Measurements from ENCODE around the gene HINT2. TPM values are rescaled to one million over a fixed set of nuclear protein-coding genes. Genes with fewer than 3 reads are reported as not detected.
A peak's percentile ranks its signal among the peaks of the same experiment; 100 is the strongest.

HINT2 gene
- 47.5 and 55.3 TPM in 2 replicates for total RNA-seq

DNA sequence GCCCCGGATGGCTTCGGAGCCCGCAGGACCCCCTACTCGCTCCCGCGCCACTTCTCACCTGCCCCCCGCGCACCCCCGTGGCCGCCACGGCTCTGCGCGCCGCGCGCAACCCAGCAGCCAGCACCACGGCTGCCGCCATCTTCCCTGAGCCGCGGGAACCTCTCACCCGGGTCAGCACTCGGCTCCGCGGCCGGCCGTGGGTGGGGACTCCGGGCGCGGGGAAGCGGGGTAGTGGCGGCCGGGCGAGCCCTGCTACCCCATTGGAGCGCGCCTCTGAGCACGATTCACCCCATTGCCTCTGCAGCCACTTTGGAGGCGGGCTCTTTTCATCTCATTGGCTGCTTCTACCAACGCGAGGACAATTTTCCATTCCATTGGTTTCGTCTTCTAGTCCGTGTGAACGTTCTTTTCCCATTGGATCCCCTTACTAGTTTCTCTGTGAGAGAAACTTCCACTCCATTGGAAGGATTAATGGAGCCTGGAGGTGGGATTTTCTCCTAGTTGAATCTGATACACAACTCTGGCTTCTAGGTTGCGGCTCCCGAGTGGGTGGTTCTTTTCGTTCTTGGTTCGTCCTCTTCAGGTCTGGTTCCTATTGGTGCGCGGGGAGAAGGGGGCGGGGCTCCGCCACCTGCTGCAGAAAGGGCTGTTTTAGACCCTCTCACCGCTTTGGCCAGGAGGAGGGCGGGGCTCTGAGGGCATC lies at the start of gene HINT2:
Gene HINT2, minus strand, starts transcription at position 202 of the 703 bp plus-strand sequence. Its CDS starts 63 bp downstream, at position 139.
- Mint-ChIP-seq H3K9me3 (no peaks in the 10 kb centered on the region), H3K4me1 (ENCODE audit: low read depth) (peaks cover 31% of the 10 kb centered on the region), H3K27ac (peak within 1 kb of the TSS; percentile 96), H3K27me3 (ENCODE audit: insufficient read depth) (peaks cover 6% of the 10 kb centered on the region), H3K4me3 (peak within 1 kb of the TSS; percentile 91), H3K36me3 (ENCODE audit: low read depth) (peaks cover 11% of the 10 kb centered on the region)
- intact Hi-C loops (cut with micrococcal nuclease): loop anchor here (1.0 to 10.0 kb wide), 13 partner anchors 14 to 1358 kb away; partner anchors contain the start of genes CCDC107, CLTA, DNAI1 and FAM219A
- peak; percentile 97 for DNase-seq (ENCODE audit: low spot score)

DNA sequence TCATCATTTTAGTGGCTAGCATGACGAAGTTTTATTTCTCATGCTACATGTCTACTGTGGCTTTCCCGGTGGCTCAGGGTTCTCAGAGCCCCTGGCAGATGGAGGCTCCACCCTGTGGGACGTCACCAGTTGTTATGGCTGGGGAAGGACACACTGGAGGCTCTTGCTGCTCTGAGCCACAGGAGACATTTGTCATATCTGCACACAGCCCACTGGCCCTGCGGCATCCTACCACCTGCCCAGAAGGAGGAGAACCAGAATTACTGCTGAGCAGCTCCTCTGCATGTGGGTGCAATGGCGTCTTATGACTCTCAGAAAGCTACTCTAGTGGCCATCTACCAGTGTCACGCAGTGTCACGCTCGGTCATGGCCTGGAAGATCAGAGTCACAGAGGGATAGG lies 48.7 kb upstream of the HINT2 start:
- Mint-ChIP-seq H3K27me3 (ENCODE audit: insufficient read depth) (peaks cover 6% of the 10 kb centered on the region), H3K36me3 (ENCODE audit: low read depth) (no peaks in the 10 kb centered on the region), H3K4me1 (ENCODE audit: low read depth) (no peaks in the 10 kb centered on the region), H3K9me3 (no peaks in the 10 kb centered on the region), H3K4me3 (no peak overlapping the region), H3K27ac (no peak overlapping the region)
- no peak for DNase-seq (ENCODE audit: low spot score)
- intact Hi-C loops (cut with micrococcal nuclease): no loop called here

DNA sequence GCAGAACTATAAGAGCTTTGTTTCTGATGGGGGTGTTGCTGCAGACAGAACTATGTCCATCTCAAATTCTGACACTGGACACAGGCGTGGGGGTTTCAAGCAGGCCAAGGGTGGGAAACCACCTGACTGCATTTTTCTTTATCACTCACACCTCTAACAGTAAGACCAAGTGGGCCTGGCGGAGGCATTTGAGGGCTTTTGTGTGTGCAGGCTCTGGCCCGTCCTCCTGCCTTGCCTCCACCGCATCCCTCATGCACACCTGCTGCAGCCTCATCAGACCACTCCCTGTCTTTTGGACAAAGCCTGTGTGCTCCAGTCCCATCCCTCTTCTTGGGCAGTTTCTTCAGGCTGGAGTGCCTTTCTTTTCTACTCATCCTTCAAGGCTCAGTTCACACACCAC lies 47.5 kb upstream of the HINT2 start:
- no peak for DNase-seq (ENCODE audit: low spot score)

DNA sequence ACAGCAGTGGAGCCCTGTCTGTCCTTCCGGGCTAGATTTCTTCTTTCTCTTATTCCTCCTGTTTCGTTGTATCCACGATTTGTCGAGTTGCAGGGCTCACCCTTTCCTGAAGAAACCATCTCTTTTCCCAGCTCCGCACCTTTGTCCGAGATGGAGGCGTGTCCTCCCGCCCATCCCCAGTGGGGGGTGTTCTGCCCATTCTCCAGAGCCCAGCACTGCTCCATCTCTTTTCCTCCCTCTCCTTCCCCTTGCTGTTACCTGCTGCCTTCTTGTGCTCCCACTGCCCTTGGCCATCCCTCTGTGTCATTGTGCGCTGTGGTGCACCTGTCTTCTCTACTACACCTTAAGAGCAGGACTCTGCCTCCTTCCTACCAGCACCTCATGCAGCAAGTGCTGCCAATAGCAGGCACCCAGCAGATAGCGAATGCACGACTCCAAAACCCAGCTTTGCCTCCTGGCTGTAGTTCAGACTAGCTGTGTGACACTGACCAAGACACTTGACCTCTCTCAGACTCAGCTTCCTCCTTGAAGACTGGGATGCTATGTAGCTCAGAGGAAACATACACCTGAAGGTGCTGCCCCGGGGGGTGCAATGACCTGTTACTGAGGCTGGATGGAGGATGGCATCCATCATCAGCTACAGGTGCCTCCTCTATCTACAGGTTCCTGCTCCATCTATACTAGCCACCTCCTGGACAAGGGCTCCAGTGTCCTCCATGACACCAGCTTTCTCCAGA lies 46.5 kb upstream of the HINT2 start:
- no peaks in the 10 kb centered on the region for H3K9me3 Mint-ChIP-seq
- H3K36me3 Mint-ChIP-seq (ENCODE audit: low read depth): no peaks in the 10 kb centered on the region
- peaks cover 6% of the 10 kb centered on the region for H3K27me3 Mint-ChIP-seq (ENCODE audit: insufficient read depth)
- H3K4me3 Mint-ChIP-seq: no peak overlapping the region
- H3K4me1 Mint-ChIP-seq (ENCODE audit: low read depth): no peaks in the 10 kb centered on the region
- H3K27ac Mint-ChIP-seq: no peak overlapping the region
- no peak for DNase-seq (ENCODE audit: low spot score)
- intact Hi-C loops (cut with micrococcal nuclease): no loop called here

More for the DNA sequence above, 47.5 kb upstream of the HINT2 start:
- no peak overlapping the region for H3K4me3 Mint-ChIP-seq
- H3K9me3 Mint-ChIP-seq: no peaks in the 10 kb centered on the region
- H3K4me1 Mint-ChIP-seq (ENCODE audit: low read depth): no peaks in the 10 kb centered on the region
- H3K27me3 Mint-ChIP-seq (ENCODE audit: insufficient read depth): peaks cover 6% of the 10 kb centered on the region
- intact Hi-C loops (cut with micrococcal nuclease): no loop called here
- H3K27ac Mint-ChIP-seq: no peak overlapping the region
- no peaks in the 10 kb centered on the region for H3K36me3 Mint-ChIP-seq (ENCODE audit: low read depth)

- intact Hi-C loops (cut with micrococcal nuclease): no loop called here
- Mint-ChIP-seq H3K4me1 (ENCODE audit: low read depth) (no peaks in the 10 kb centered on the region), H3K36me3 (ENCODE audit: low read depth) (no peaks in the 10 kb centered on the region), H3K9me3 (no peaks in the 10 kb centered on the region), H3K4me3 (no peak overlapping the region), H3K27ac (no peak overlapping the region), H3K27me3 (ENCODE audit: insufficient read depth) (peaks cover 6% of the 10 kb centered on the region)
- no peak for DNase-seq (ENCODE audit: low spot score)
Measured at GRCh38 chr9:35859990-35860339, 45.1 kb upstream of the HINT2 start.

GRCh38 chr9:35859310-35859989 lies 44.6 kb upstream of the HINT2 start:
- no peaks in the 10 kb centered on the region for H3K36me3 Mint-ChIP-seq (ENCODE audit: low read depth)
- H3K27ac Mint-ChIP-seq: no peak overlapping the region
- DNase-seq (ENCODE audit: low spot score): no peak
- H3K4me3 Mint-ChIP-seq: no peak overlapping the region
- H3K4me1 Mint-ChIP-seq (ENCODE audit: low read depth): no peaks in the 10 kb centered on the region
- intact Hi-C loops (cut with micrococcal nuclease): no loop called here
- no peaks in the 10 kb centered on the region for H3K9me3 Mint-ChIP-seq
- peaks cover 6% of the 10 kb centered on the region for H3K27me3 Mint-ChIP-seq (ENCODE audit: insufficient read depth)

DNA sequence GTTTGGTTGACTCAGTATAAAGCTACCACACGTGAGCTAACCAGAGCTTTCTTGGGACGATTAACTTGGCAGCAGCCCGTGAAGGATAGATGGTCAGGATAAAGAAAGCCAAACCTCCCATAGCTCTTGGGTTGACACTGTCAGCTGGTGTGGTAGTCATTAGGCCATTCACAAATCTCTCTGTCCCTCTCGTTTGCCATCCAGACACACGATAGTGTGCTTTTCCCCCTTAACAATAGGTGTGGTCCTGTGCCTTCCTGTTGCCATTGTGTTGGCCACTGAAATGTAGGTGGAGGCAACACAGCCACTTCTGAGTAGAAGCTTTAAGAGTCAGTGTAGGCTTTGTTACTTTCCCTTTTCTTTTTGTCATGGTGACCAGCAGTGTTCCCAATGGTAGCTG lies 43.6 kb upstream of the HINT2 start:
- intact Hi-C loops (cut with micrococcal nuclease): no loop called here
- Mint-ChIP-seq H3K27me3 (ENCODE audit: insufficient read depth) (peaks cover 6% of the 10 kb centered on the region), H3K27ac (no peak overlapping the region), H3K4me3 (no peak overlapping the region), H3K9me3 (no peaks in the 10 kb centered on the region), H3K4me1 (ENCODE audit: low read depth) (no peaks in the 10 kb centered on the region), H3K36me3 (ENCODE audit: low read depth) (no peaks in the 10 kb centered on the region)
- no peak for DNase-seq (ENCODE audit: low spot score)

GRCh38 chr9:35856882-35857281 lies 42.0 kb upstream of the HINT2 start:
- Mint-ChIP-seq H3K4me1 (ENCODE audit: low read depth) (no peaks in the 10 kb centered on the region), H3K4me3 (no peak overlapping the region), H3K27me3 (ENCODE audit: insufficient read depth) (peaks cover 3% of the 10 kb centered on the region), H3K27ac (no peak overlapping the region), H3K9me3 (no peaks in the 10 kb centered on the region), H3K36me3 (ENCODE audit: low read depth) (no peaks in the 10 kb centered on the region)
- DNase-seq (ENCODE audit: low spot score): no peak
- intact Hi-C loops (cut with micrococcal nuclease): no loop called here

- Mint-ChIP-seq H3K4me3 (no peak overlapping the region), H3K27me3 (ENCODE audit: insufficient read depth) (no peaks in the 10 kb centered on the region), H3K27ac (no peak overlapping the region), H3K4me1 (ENCODE audit: low read depth) (no peaks in the 10 kb centered on the region), H3K9me3 (no peaks in the 10 kb centered on the region), H3K36me3 (ENCODE audit: low read depth) (no peaks in the 10 kb centered on the region)
- no peak for DNase-seq (ENCODE audit: low spot score)
- intact Hi-C loops (cut with micrococcal nuclease): no loop called here
Measured at GRCh38 chr9:35856206-35856605, 41.4 kb upstream of the HINT2 start.

- no peak for DNase-seq (ENCODE audit: low spot score)
- H3K27ac Mint-ChIP-seq: no peak overlapping the region
- intact Hi-C loops (cut with micrococcal nuclease): no loop called here
- no peaks in the 10 kb centered on the region for H3K9me3 Mint-ChIP-seq
- H3K4me3 Mint-ChIP-seq: no peak overlapping the region
- no peaks in the 10 kb centered on the region for H3K36me3 Mint-ChIP-seq (ENCODE audit: low read depth)
- H3K27me3 Mint-ChIP-seq (ENCODE audit: insufficient read depth): peaks cover 2% of the 10 kb centered on the region
- no peaks in the 10 kb centered on the region for H3K4me1 Mint-ChIP-seq (ENCODE audit: low read depth)
Measured at GRCh38 chr9:35854091-35854762, 39.4 kb upstream of the HINT2 start.

GRCh38 chr9:35852876-35853865 lies 38.3 kb upstream of the HINT2 start:
- intact Hi-C loops (cut with micrococcal nuclease): no loop called here
- no peak for DNase-seq (ENCODE audit: low spot score)
- no peaks in the 10 kb centered on the region for H3K9me3 Mint-ChIP-seq
- no peak overlapping the region for H3K27ac Mint-ChIP-seq
- H3K4me1 Mint-ChIP-seq (ENCODE audit: low read depth): peaks cover 2% of the 10 kb centered on the region
- H3K36me3 Mint-ChIP-seq (ENCODE audit: low read depth): no peaks in the 10 kb centered on the region
- peaks cover 2% of the 10 kb centered on the region for H3K27me3 Mint-ChIP-seq (ENCODE audit: insufficient read depth)
- H3K4me3 Mint-ChIP-seq: no peak overlapping the region

DNA sequence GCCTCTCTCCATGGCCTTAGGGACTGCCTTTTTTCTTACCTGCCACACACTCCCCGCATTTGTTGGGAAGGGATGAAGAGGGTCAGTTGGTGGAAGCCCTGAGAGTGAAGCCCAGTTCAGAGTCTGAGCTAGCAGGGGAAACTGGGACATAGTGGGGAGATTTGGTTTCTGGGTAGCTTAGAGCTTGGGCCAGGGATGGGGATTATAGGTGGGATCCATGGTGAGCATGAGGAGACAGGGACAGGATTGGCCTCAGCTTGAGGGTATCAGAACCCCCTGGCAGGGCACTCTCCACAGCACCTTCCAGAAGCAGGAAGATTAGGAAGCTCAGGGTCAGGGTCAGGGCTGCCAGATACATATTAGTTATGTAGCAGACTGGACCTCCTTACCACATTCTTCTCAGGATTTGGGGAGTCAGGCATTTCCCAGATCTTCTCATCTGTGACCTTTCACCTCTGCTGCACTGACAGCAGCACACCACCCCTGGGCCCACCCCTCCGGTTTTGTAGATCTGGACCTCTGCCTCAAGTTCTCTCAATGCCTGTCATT lies 37.5 kb upstream of the HINT2 start:
- peaks cover 2% of the 10 kb centered on the region for H3K27me3 Mint-ChIP-seq (ENCODE audit: insufficient read depth)
- no peak overlapping the region for H3K4me3 Mint-ChIP-seq
- H3K36me3 Mint-ChIP-seq (ENCODE audit: low read depth): no peaks in the 10 kb centered on the region
- H3K9me3 Mint-ChIP-seq: no peaks in the 10 kb centered on the region
- intact Hi-C loops (cut with micrococcal nuclease): no loop called here
- no peak for DNase-seq (ENCODE audit: low spot score)
- peaks cover 6% of the 10 kb centered on the region for H3K4me1 Mint-ChIP-seq (ENCODE audit: low read depth)
- H3K27ac Mint-ChIP-seq: no peak overlapping the region

Data from activated T-helper 1 cell treated with anti-CD3 and anti-CD28 coated beads, Interleukin-12 subunit alpha, Interleukin-12 subunit beta, Interleukin-2, Interleukin-4 antibody, amounts not matched to agents 30 ng/mL and 10 ng/mL and 1 ng/mL, durations not matched to agents 14 hours and 24 hours and 36 hours (primary cell).